Lung (tissue), 13 donors: ENCODE results near the gene ADAMTS4. TPM values are rescaled to one million over a fixed set of nuclear protein-coding genes. Genes with fewer than 3 reads are reported as not detected.

Experiments used
- ATAC-seq: fragments of 200-7000 bp; cut with Tn5 transposase; one replicate; pipeline ENCODE4 v1.9.1; 2020; ENCODE audit warnings: moderate number of reproducible peaks; ENCODE audit not compliant: insufficient read depth, low FRiP score
- DNase-seq, 3 donors: peaks; one replicate each; pipeline ENCODE4 v3.0.0-alpha.2; 2013 to 2017
- H3K27ac ChIP-seq, 2 donors: one replicate each; pipeline ENCODE4 v1.5.1; 2013; ENCODE audit warnings: mild to moderate bottlenecking in 2 of 2, moderate library complexity in 2 of 2, control low read depth in 1 of 2, inconsistent platforms in 1 of 2, low read depth in 1 of 2, low read length in 1 of 2
- H3K27me3 ChIP-seq, 3 donors: one replicate each; pipeline ENCODE4 v1.5.1; 2013; ENCODE audit warnings: low read length in 2 of 3; ENCODE audit not compliant: control insufficient read depth in 3 of 3, insufficient read depth in 3 of 3
- H3K36me3 ChIP-seq, 4 donors: one replicate each; pipeline ENCODE4 v1.5.1; 2013; ENCODE audit warnings: low read length in 4 of 4, mild to moderate bottlenecking in 1 of 4, moderate library complexity in 1 of 4; ENCODE audit not compliant: control insufficient read depth in 4 of 4, insufficient read depth in 4 of 4
- H3K4me1 ChIP-seq, 5 donors: one replicate each; pipeline ENCODE4 v1.5.1; 2013; ENCODE audit warnings: low read length in 5 of 5, mild to moderate bottlenecking in 2 of 5, moderate library complexity in 1 of 5; ENCODE audit not compliant: control insufficient read depth in 5 of 5, insufficient read depth in 5 of 5
- H3K4me3 ChIP-seq: one replicate; pipeline ENCODE4 v1.5.1; 2013; ENCODE audit warnings: mild to moderate bottlenecking, control low read depth, moderate library complexity
- H3K9ac ChIP-seq, 2 donors: one replicate each; pipeline ENCODE4 v1.5.1; 2013; ENCODE audit warnings: low read length in 2 of 2, control low read depth in 1 of 2; ENCODE audit not compliant: insufficient read depth in 1 of 2
- H3K9me3 ChIP-seq, 4 donors: one replicate each; pipeline ENCODE4 v1.5.1; 2013; ENCODE audit warnings: low read length in 3 of 4, mild to moderate bottlenecking in 1 of 4, moderate library complexity in 1 of 4; ENCODE audit not compliant: control insufficient read depth in 4 of 4, insufficient read depth in 3 of 4
- WGBS, 2 donors: extraction: QIAGEN DNeasy Blood & Tissue Kit; methylation state at CpG; one replicate each; pipeline ENCODE4 v1.1.7; 2013; 5-methylcytosine and 5-hydroxymethylcytosine counted together
- polyA plus RNA-seq, 2 donors: library from polyadenylated mRNA; stranded (reverse); fragments of 200-250 nt; gene quantifications; one replicate each; pipeline ENCODE4 v1.2.1, GENCODE V29; 2013
- small RNA-seq: library from RNA; depleted of rRNA; stranded (forward); fragments of <200 nt; gene quantifications from one replicate; pipeline ENCODE3, GENCODE V24; 2014; ENCODE audit warnings: low replicate concordance
- total RNA-seq, 2 donors: library from RNA; depleted of rRNA in 1 of 2; stranded (reverse); fragments of >200 nt in 1 of 2; gene quantifications; one replicate each; pipeline ENCODE4 v1.2.1, GENCODE V29; 2014 to 2021
- TF ChIP-seq, protein P1 (sequence below): IDR thresholded peaks from 2 replicates; pipeline ENCODE4 v1.5.1; 2012; ENCODE audit warnings: mild to moderate bottlenecking; ENCODE audit errors: control extremely low read depth, extremely low read depth
- donor health status: control.
- donor health status: control.
- donor health status: Bipolar disorder and iron deficiency.
- donor health status: healthy.
- donor health status: DM: yes; HTN: yes; CAD: no.

The ADAMTS4 gene
- total and polyA plus RNA-seq, 4 donors: 2.3 to 22.3 (median 13.0) TPM

DNA sequence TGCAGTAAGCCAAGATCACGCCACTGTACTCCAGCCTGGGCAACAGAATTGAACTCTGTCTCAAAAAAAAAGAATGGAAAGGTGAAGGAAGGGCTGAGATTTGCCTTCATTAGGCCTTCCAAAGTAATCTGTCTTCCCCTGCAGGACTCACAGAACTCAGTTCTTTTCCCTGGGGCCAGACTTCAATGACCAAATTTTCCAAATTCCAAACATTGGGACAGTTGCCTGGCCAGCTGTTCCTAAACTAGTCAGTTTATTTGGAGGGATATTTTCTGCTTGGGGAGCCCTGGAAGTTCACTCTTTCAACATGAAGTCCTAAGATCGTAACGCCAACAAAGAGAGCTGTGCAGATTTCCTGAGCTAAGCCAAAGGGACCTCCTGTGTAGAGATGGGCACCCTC lies 61.0 kb downstream of the ADAMTS4 start:
- Histone ChIP-seq H3K27ac (no peak overlapping the region), H3K36me3 (peaks cover 0 to 3% (median 0%) of the 10 kb centered on the region in 4 donors), H3K4me3 (no peak overlapping the region), H3K9me3 (no peaks in the 10 kb centered on the region), H3K27me3 (no peaks in the 10 kb centered on the region), H3K9ac (peak overlapping the region in 1 of 2 donors; percentile 42), H3K4me1 (peaks cover 0 to 7% (median 6%) of the 10 kb centered on the region in 5 donors)
- TF ChIP-seq, protein P1, sequence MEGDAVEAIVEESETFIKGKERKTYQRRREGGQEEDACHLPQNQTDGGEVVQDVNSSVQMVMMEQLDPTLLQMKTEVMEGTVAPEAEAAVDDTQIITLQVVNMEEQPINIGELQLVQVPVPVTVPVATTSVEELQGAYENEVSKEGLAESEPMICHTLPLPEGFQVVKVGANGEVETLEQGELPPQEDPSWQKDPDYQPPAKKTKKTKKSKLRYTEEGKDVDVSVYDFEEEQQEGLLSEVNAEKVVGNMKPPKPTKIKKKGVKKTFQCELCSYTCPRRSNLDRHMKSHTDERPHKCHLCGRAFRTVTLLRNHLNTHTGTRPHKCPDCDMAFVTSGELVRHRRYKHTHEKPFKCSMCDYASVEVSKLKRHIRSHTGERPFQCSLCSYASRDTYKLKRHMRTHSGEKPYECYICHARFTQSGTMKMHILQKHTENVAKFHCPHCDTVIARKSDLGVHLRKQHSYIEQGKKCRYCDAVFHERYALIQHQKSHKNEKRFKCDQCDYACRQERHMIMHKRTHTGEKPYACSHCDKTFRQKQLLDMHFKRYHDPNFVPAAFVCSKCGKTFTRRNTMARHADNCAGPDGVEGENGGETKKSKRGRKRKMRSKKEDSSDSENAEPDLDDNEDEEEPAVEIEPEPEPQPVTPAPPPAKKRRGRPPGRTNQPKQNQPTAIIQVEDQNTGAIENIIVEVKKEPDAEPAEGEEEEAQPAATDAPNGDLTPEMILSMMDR: no peak
- ATAC-seq (no peak), DNase-seq (no peak)
- WGBS, 2 donors: 73 to 74% methylated on average over 3 of the region's 3 CpGs

Small RNA genes within 50 kb of the gene (small RNA-seq; reads per million reads assigned to genes)
- gene RF01225: not detected

Other genes starting within 250 kb of the ADAMTS4 start
- 10 to 100 TPM in 1 of 2 donors, 1 to 10 TPM in 1; 1.6 to 13.8 TPM for gene ITLN2, start 244.2 kb downstream of the ADAMTS4 start, total RNA-seq
- 10 to 100 TPM in 1 of 2 donors, 1 to 10 TPM in 1; 9.0 to 23.7 TPM for gene ITLN2, start 244.2 kb downstream of the ADAMTS4 start, polyA plus RNA-seq
- 100 to 1,000 TPM; 174 to 201 TPM for gene F11R, start 177.9 kb downstream of the ADAMTS4 start, total RNA-seq
- gene F11R, start 177.9 kb downstream of the ADAMTS4 start, polyA plus RNA-seq: 100 to 1,000 TPM in 1 of 2 donors, 10 to 100 TPM in 1; 91.7 to 107 TPM
- 10 to 100 TPM; 43.2 to 67.9 TPM for gene TSTD1, start 160.1 kb downstream of the ADAMTS4 start, total RNA-seq
- gene TSTD1, start 160.1 kb downstream of the ADAMTS4 start, polyA plus RNA-seq: 100 to 1,000 TPM in 1 of 2 donors, 10 to 100 TPM in 1; 77.8 to 187 TPM
- 10 to 100 TPM; 67.5 to 70.0 TPM for gene USF1, start 153.1 kb downstream of the ADAMTS4 start, total RNA-seq
- gene USF1, start 153.1 kb downstream of the ADAMTS4 start, polyA plus RNA-seq: 10 to 100 TPM; 77.0 to 95.1 TPM
- gene ARHGAP30, start 129.2 kb downstream of the ADAMTS4 start, total RNA-seq: 10 to 100 TPM; 10.5 to 49.5 TPM
- gene ARHGAP30, start 129.2 kb downstream of the ADAMTS4 start, polyA plus RNA-seq: 10 to 100 TPM; 18.1 to 66.3 TPM
- gene NECTIN4, start 109.5 kb downstream of the ADAMTS4 start, total RNA-seq: 10 to 100 TPM; 11.7 to 12.5 TPM
- gene NECTIN4, start 109.5 kb downstream of the ADAMTS4 start, polyA plus RNA-seq: 1 to 10 TPM; 6.2 to 8.1 TPM
- 10 to 100 TPM in 1 of 2 donors, 1 to 10 TPM in 1; 7.1 to 13.0 TPM for gene KLHDC9, start 100.7 kb downstream of the ADAMTS4 start, total RNA-seq
- gene KLHDC9, start 100.7 kb downstream of the ADAMTS4 start, polyA plus RNA-seq: 1 to 10 TPM; 5.8 to 8.6 TPM
- 10 to 100 TPM; 21.5 to 46.7 TPM for gene PFDN2, start 81.0 kb downstream of the ADAMTS4 start, total RNA-seq
- 100 to 1,000 TPM; 140 to 324 TPM for gene PFDN2, start 81.0 kb downstream of the ADAMTS4 start, polyA plus RNA-seq
- 10 to 100 TPM; 35.6 to 40.4 TPM for gene NIT1, start 80.9 kb downstream of the ADAMTS4 start, total RNA-seq
- 10 to 100 TPM; 26.9 to 40.3 TPM for gene NIT1, start 80.9 kb downstream of the ADAMTS4 start, polyA plus RNA-seq
- 10 to 100 TPM; 25.0 to 38.8 TPM for gene DEDD, start 66.4 kb downstream of the ADAMTS4 start, total RNA-seq
- 10 to 100 TPM; 19.4 to 36.8 TPM for gene DEDD, start 66.4 kb downstream of the ADAMTS4 start, polyA plus RNA-seq
- gene UFC1, start 45.1 kb downstream of the ADAMTS4 start, total RNA-seq: 100 to 1,000 TPM in 1 of 2 donors, 10 to 100 TPM in 1; 99.6 to 101 TPM
- gene UFC1, start 45.1 kb downstream of the ADAMTS4 start, polyA plus RNA-seq: 100 to 1,000 TPM; 122 to 149 TPM
- 10 to 100 TPM; 22.6 to 28.6 TPM for gene USP21, start 39.6 kb downstream of the ADAMTS4 start, total RNA-seq
- 10 to 100 TPM; 18.2 to 19.9 TPM for gene USP21, start 39.6 kb downstream of the ADAMTS4 start, polyA plus RNA-seq
- 10 to 100 TPM; 33.1 to 34.1 TPM for gene PPOX, start 32.6 kb downstream of the ADAMTS4 start, total RNA-seq
- 10 to 100 TPM; 14.8 to 33.0 TPM for gene PPOX, start 32.6 kb downstream of the ADAMTS4 start, polyA plus RNA-seq
- 10 to 100 TPM; 28.0 to 34.2 TPM for gene B4GALT3, start 21.5 kb downstream of the ADAMTS4 start, total RNA-seq
- gene B4GALT3, start 21.5 kb downstream of the ADAMTS4 start, polyA plus RNA-seq: 10 to 100 TPM; 25.7 to 34.6 TPM
- 100 to 1,000 TPM in 1 of 2 donors, 10 to 100 TPM in 1; 81.0 to 104 TPM for gene NDUFS2, start 3.3 kb upstream of the ADAMTS4 start, total RNA-seq
- 10 to 100 TPM; 40.2 to 95.2 TPM for gene NDUFS2, start 3.3 kb upstream of the ADAMTS4 start, polyA plus RNA-seq
- gene FCER1G, start 16.2 kb upstream of the ADAMTS4 start, total RNA-seq: 100 to 1,000 TPM in 1 of 2 donors, 10 to 100 TPM in 1; 41.6 to 169 TPM
- gene FCER1G, start 16.2 kb upstream of the ADAMTS4 start, polyA plus RNA-seq: 1,000 to 10,000 TPM in 1 of 2 donors, 100 to 1,000 TPM in 1; 275 to 1,998 TPM
- gene APOA2, start 24.6 kb upstream of the ADAMTS4 start, total RNA-seq: 1 to 10 TPM in 1 of 2 donors, not detected in 1; 2.3 TPM
- gene APOA2, start 24.6 kb upstream of the ADAMTS4 start, polyA plus RNA-seq: 1 to 10 TPM in 1 of 2 donors, not detected in 1; 1.4 TPM
- gene TOMM40L, start 27.0 kb upstream of the ADAMTS4 start, total RNA-seq: 10 to 100 TPM in 1 of 2 donors, 1 to 10 TPM in 1; 4.9 to 13.0 TPM
- gene TOMM40L, start 27.0 kb upstream of the ADAMTS4 start, polyA plus RNA-seq: 10 to 100 TPM in 1 of 2 donors, 1 to 10 TPM in 1; 6.8 to 11.1 TPM
- not detected for gene NR1I3, start 39.1 kb upstream of the ADAMTS4 start, total RNA-seq
- under 1 TPM in 1 of 2 donors, not detected in 1; 0.17 TPM for gene NR1I3, start 39.1 kb upstream of the ADAMTS4 start, polyA plus RNA-seq
- 1 to 10 TPM; 3.6 to 5.8 TPM for gene PCP4L1, start 59.7 kb upstream of the ADAMTS4 start, total RNA-seq
- gene PCP4L1, start 59.7 kb upstream of the ADAMTS4 start, polyA plus RNA-seq: 1 to 10 TPM; 6.9 to 9.3 TPM
- 1 to 10 TPM; 3.6 to 5.1 TPM for gene MPZ, start 110.9 kb upstream of the ADAMTS4 start, total RNA-seq
- 1 to 10 TPM; 2.0 to 3.7 TPM for gene MPZ, start 110.9 kb upstream of the ADAMTS4 start, polyA plus RNA-seq
- gene SDHC, start 115.3 kb upstream of the ADAMTS4 start, total RNA-seq: 100 to 1,000 TPM in 1 of 2 donors, 10 to 100 TPM in 1; 87.1 to 173 TPM
- gene SDHC, start 115.3 kb upstream of the ADAMTS4 start, polyA plus RNA-seq: 100 to 1,000 TPM in 1 of 2 donors, 10 to 100 TPM in 1; 52.5 to 204 TPM
- gene CFAP126, start 168.8 kb upstream of the ADAMTS4 start, total RNA-seq: 10 to 100 TPM in 1 of 2 donors, 1 to 10 TPM in 1; 6.5 to 25.1 TPM
- gene CFAP126, start 168.8 kb upstream of the ADAMTS4 start, polyA plus RNA-seq: 10 to 100 TPM; 21.2 to 23.9 TPM